AG20443 (cell line): ENCODE measurements around the gene ADAP1.

Experiments used
- DNase-seq: peaks from one replicate; pipeline ENCODE4 v3.0.0; 2012; ENCODE audit warnings: low spot score, mixed read lengths

ADAP1 gene

GRCh38 chr7:908591-909357 is 45.7 kb downstream of the ADAP1 start:
- peak; percentile 85 for DNase-seq

- no peak for DNase-seq
Observed at GRCh38 chr7:908159-908581, 46.3 kb downstream of the ADAP1 start.

DNA sequence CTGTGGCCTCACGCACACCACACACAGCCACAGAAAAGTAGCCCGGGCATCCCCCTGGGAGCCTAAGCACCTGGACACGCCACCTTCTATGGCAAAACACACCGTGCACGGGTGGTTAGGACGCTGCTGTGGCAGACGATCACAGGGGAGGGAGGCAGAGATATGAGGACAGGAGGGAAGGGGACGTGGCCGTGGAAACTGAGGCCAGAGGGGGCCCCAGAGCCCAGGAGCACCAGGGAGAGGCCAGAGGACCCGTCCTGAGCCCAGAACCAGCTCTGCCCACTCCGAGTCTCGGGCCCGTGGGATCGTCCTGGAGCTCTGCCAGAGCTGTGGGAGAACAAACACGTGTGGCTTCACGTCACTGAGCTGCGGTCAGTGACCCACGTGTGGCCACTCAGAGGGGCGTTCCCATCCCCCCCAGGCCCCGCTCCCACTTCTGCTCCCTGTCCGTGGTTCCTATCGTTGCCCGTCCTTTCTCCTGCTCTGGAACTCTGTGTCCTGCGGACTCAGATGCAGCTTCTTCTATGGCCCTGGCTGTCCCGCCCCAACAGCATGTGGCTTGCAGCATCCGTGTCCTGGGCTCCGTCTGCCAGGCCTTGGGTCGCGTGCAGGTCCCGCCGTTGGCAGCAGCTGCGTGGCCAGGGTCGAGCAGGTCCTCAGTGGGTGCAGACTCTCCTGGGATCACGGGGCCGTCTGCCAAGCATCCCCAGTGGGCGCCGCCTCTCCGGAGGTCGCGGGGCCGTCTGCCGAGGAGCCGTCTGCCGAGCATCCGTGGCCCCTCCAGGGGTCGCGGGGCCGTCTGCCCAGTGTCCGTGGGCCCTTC is 47.1 kb downstream of the ADAP1 start:
- no peak for DNase-seq

GRCh38 chr7:906776-907157 is 47.7 kb downstream of the ADAP1 start:
- DNase-seq = no peak

DNA sequence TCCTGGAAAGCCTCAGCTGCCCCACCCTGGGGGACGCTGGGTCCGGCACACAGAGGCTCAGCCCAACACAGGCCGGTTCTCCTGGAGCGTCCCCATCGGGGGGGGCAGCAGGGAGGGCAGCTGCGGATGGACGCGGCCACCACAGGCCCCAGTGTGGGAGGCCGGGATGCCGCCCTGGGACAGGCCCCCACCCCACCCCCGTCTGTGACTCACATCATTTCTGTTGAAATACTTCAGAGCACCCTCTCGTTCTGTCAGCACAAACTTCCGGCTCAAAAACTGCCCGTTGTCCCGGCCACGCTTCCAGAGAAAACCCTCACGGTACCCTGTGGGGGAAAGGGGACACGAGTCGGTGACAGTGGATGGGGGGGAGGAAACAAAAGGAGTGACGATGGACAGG is 49.6 kb downstream of the ADAP1 start:
- peak; percentile 51 for DNase-seq

DNA sequence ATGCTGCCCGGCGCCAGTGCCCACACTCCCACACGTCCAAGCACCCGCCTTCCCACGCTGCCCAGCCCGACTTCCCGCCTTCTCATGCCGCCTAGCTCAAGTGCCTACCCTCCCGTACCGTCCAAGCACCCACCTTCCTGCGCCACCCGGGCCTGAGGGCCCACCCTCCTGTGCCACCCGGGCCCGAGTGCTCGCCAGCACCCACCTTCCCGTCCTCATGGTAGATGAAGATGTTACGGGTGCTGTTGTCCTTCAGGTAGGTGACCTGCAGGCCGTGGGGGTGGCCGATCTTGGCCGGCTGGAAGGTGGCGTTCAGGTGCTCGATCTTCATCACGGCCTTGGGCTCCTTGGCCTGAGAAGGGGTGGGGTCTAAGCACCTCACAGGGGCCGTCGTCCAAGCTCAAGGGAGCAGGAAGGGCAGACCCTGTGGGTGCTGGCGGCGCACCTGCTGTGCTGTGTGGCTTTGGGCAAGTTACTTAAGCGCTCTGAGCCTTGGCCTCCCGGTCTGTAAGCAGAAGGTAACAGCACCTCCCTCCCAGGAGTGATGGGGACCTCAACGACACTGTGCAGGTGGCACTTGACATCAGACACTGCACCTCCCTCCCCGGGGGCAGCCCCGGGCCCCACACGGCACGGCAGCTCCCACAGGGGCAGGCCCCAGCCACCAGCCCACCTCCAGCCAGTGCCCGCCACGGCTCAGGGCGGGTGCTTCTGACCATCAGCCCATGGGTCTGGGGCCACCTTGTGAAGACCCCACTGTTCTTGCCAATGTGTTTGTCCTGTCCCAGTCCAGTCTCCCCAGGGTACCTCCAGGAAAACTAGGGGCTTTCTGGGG is 50.3 kb downstream of the ADAP1 start:
- DNase-seq = no peak

DNA sequence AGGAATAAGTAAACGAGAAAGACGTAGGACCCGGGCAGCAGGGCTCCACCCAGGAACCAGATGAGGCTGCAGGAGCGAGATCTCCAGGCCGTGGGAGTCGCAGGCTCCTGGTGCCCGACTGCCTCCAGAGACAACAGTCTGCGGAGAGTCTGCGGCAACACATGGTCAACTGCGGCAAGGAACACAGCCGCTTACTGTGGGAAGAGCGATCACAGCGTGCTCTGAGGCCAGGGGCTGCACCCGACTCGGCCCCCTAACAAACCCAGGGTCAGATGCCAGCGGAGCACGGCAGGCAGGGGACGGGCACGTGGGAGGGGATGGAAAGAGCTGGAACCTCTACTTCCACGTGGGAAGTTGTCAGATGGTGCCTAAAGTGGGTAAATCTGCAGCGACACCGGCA is 51.5 kb downstream of the ADAP1 start:
- no peak for DNase-seq

DNA sequence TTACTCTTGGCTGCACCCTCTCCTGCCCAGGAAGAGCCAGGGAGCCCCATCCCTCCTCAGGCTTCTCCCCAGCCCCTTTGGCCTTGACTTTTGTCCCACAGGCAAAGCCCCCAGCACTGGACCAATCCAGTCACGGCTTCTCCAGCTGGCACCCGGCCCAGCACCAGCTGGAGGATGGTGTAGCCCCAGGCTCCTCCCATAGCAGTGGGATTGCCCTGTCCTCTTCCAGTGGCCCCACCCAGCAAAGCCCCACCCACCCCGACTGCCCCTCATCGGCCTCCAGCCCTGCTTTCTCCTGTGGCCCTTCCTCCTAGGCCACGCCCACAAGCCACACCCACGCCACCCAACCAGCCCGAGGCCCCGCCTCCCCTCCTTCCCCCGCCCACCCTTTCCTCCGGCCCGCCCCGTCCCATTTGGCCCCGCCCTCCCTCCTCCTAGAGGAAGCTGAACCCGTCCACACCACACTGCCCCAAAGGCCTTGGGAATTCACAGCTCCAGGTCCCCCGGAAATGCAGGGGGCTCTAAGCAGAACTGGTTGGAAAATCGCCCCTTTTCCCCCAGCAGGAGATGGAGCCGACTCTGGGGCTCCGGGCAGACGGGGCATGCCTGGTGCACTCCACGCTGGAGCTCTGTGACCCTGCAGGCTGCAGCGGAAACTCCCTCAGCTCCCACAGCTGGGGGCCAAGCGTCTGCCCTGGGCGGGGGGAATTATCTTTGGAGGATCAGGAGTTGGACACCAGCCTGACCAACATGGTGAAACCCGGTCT is 52.9 kb downstream of the ADAP1 start:
- peak; percentile 95 for DNase-seq

DNA sequence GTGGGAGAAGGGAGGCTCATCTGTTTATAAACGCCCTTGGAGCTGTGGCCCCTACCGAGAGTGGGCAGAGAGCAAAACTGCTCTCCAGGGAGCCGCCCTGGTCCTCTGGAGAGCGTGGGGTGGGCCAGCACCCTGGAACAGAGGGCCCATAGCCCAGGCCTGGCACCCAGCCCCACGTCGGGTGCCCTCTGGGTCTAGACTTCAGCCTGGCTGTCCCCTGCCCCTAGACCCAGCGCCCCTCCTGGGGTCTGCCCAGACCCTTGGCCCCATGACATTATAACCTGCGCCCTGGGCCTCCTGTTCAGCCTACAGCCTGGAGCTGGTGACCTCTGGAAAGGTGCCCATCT is 53.5 kb downstream of the ADAP1 start:
- no peak for DNase-seq

- DNase-seq = no peak
Observed at GRCh38 chr7:900331-901040, 54.0 kb downstream of the ADAP1 start.

- no peak for DNase-seq
Observed at GRCh38 chr7:899806-900205, 54.7 kb downstream of the ADAP1 start.

DNA sequence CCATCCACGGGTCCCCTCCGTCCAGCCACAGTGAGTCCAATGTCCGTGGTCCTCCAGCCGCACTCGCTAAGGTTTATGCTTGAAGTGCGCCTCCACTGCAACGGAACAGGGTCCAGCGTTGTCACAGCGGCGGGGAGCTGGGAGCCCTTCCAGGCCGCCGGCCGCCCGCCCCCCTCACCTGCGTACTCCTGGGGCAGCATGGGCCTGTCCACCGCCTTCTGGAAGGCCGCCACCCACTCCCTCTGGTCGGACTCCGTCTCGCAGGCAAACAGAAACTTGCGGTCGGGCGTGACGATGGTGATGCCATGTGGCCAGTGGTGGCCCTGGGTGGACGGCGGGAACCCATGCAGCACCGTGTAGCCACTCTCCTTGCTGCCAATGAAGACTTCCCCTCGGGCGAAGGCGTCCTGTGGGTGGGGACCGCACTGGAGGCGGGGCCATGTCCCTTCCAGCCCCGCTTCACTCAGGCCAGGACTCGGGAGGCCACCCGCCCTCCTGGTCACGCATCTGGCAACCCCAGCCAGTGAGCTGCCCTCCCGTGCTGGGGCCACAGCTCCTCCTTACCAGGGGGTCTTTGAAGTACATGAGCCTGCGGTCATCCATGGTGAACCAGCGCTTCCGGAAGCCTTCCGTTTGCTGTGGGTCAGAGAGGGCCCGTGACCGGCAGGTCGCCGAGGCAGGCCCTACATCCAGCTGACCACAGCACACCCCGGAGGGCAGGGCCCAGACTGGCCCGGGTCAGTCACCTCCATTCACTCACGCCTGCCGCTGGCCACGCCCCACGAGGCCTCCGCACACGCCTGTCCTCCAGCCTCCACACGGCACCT is 55.4 kb downstream of the ADAP1 start:
- no peak for DNase-seq

GRCh38 chr7:898460-898854 is 56.0 kb downstream of the ADAP1 start:
- no peak for DNase-seq

GRCh38 chr7:897771-898376 is 56.6 kb downstream of the ADAP1 start:
- DNase-seq = no peak

- no peak for DNase-seq
Observed at GRCh38 chr7:897086-897485, 57.4 kb downstream of the ADAP1 start.

DNA sequence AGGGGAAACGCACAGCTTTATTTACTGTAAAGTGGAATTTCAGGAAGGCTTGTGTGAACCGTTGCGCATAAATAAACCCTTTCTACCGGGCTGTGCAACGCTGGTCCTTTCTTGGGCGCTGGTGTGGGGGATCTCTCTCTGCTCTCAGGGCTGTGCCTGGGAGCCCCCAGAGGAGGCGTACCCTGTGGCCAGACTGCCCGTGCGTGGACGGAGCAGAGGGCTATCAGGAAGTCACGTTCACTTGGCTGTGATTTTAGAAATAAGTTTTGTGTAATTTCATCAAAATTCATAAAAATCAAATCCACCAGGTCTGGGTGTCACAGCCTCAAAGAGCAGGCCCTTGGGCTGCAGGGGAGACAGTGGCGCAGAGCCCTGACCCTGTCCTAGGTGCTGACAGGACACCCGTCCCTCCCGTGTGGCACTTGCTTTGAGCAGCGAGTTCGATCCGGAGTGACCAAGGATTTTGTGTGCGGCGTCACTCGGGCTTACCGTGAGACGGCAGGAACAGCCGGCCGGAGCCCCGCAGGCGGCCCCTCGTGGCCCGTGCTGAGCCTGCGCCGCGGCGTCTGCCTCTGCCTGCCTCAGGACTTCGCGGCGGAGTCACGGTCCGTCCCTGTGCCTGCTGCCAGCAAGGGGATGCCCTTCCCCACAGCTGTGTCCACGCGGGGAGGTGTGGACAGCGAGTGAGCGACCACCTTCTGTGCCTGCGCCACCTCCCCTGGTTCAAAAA is 58.0 kb downstream of the ADAP1 start:
- DNase-seq = no peak

- DNase-seq = no peak
Observed at GRCh38 chr7:895451-896052, 58.9 kb downstream of the ADAP1 start.

- DNase-seq = no peak
Observed at GRCh38 chr7:894927-895450, 59.5 kb downstream of the ADAP1 start.
